Measurements from ENCODE around the gene CCDC88A.

DNA sequence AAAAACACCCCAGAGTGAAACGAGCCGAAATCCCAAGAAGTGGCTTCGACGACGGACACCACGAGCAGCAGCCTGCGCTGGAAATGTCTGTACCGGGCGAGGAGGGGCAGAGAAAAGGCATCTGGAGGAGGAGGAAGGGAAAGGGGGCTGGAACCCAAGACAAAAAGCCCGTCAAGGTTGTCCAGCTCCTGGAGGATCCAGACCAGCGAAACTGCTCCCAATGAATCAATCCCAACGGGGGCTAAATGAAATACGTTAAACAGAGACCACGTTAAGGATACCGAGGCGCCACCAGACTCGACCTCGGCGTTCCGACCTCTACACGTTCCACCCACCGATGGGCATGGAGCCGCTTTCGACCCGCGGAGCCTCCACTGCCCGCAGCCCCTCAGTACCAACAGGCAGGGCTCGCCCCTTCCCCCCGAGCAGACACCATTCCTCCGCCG lies 400 bp downstream of the CCDC88A start:
- TF ChIP-seq, protein P1, sequence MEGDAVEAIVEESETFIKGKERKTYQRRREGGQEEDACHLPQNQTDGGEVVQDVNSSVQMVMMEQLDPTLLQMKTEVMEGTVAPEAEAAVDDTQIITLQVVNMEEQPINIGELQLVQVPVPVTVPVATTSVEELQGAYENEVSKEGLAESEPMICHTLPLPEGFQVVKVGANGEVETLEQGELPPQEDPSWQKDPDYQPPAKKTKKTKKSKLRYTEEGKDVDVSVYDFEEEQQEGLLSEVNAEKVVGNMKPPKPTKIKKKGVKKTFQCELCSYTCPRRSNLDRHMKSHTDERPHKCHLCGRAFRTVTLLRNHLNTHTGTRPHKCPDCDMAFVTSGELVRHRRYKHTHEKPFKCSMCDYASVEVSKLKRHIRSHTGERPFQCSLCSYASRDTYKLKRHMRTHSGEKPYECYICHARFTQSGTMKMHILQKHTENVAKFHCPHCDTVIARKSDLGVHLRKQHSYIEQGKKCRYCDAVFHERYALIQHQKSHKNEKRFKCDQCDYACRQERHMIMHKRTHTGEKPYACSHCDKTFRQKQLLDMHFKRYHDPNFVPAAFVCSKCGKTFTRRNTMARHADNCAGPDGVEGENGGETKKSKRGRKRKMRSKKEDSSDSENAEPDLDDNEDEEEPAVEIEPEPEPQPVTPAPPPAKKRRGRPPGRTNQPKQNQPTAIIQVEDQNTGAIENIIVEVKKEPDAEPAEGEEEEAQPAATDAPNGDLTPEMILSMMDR (conservative IDR thresholded peaks at IDR 0.05; ENCODE audit: low read length) = no peak
- no peak for TF ChIP-seq EZH2phosphoT487 (IDR thresholded peaks at IDR 0.05; ENCODE audit: borderline replicate concordance, low read depth, low read length)
